Activated effector memory CD4-positive, alpha-beta T cell treated with anti-CD3 and anti-CD28 coated beads, Interleukin-2, amount 50 U/mL, for 16 hours (primary cell): Measurements from ENCODE around the gene RNF180.
"Not testable (repeated sequence)": the region's sequence is repeated elsewhere in the genome, so short reads cannot be mapped to it uniquely, and the experiment has no call there.

Source experiments
- DNase-seq: peaks from one replicate; pipeline ENCODE4 v3.0.0-alpha.2; 2020

The RNF180 gene

GRCh38 chr5:64181440-64181839 is 15.8 kb downstream of the RNF180 start:
- no peak for DNase-seq

- DNase-seq: no peak
These were observed 18.3 kb downstream of the RNF180 start for GRCh38 chr5:64183956-64184355.

GRCh38 chr5:64184832-64185231 is 19.2 kb downstream of the RNF180 start:
- DNase-seq: no peak

GRCh38 chr5:64188776-64189175 is 23.1 kb downstream of the RNF180 start:
- no peak for DNase-seq

DNA sequence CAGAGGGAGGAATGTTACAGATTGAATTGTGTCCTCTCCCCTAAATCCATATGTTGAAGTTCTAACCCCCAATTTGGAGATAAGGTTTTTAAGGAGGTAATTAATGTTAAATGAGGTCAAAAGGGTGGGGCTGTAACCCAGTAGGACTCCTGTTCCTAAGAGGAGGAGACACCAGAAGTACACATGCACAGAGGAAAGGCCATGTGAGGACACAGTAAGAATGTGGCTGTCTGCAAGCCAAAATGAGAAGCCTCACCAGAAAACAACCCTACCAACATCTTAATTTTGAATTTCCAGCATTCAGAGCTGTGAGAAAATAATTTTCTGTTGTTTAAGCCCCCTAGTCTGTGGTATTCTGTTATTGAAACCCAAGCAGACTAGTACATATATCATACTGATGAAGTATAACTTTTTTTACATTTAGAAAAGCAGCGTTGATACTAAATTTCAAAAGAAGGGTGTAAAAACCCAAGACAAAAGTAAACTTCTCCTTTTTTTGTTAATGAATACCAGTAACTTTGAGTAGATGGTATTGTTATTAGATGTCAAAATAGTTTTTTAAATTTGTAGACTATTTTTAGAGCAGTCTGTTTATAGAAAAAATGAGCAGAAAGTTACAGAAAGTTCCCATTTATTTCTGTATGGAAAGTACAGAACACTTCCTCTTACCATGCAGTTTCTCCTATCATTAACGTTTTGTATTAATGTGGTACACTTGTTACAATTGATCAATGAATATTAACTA is 25.1 kb downstream of the RNF180 start:
- no peak for DNase-seq

GRCh38 chr5:64195981-64196380 is 30.3 kb downstream of the RNF180 start:
- DNase-seq: no peak

- no peak for DNase-seq
These were observed 33.8 kb downstream of the RNF180 start for GRCh38 chr5:64199425-64199824.

DNA sequence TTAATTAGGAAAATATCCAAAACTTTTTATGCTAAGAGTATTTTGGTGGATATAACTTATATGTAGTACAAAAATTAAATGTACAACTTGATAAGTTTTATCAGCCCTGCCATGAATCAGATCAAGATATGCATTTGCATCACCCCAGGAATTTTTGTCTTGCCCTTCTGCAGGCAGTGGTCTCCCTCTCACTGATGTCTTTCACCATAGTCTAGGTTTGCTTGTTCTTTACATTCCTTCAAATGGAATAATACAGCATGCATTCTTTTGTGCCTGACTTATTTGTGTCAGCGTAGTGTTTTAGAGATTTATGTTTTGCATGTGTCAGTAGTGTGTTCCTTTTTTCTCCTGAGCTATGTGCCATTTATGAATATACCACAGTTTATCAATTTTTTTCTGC is 36.4 kb downstream of the RNF180 start:
- no peak for DNase-seq

- no peak for DNase-seq
These were observed 41.0 kb downstream of the RNF180 start for GRCh38 chr5:64206653-64207052.

- no peak for DNase-seq
These were observed 42.3 kb downstream of the RNF180 start for GRCh38 chr5:64207978-64208377.

DNA sequence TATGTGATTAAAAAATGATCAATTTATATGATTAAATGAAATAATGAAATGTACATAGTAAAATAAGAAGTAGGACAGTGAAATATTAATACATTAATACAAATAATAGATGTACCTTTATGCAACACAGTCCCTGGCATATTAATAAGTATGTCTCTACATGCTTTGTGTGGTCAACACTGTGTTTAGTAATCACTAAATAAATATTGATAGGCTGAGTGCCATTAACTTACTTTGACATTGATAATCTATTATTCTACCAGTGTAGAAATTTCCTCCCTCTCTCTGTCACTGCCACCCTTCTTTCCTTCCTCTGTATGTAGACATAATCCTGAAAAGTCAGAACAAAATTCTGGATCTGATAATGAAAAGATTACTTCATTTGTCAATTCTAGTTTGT is 43.7 kb downstream of the RNF180 start:
- no peak for DNase-seq

- DNase-seq: no peak
These were observed 45.2 kb downstream of the RNF180 start for GRCh38 chr5:64210866-64211265.

DNA sequence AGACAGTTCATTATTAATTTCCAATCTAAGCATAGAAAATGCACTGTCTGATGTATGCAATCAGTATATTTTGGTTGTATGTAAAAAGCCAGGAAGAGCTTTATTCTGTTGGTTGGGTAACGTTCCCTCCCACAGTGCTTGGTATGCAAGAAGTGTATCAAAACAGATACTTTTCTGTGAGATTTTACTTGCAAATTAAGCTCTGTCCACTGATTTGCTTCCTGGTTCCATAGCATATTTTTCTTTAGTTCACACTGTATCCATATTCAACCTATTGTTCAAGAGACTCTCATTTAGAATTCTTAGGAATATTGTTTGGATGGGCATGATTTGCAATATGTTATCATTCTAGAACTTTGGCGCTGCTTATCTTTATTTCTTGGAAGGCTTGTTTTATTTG is 47.4 kb downstream of the RNF180 start:
- no peak for DNase-seq

GRCh38 chr5:64213531-64213930 is 47.9 kb downstream of the RNF180 start:
- no peak for DNase-seq

DNA sequence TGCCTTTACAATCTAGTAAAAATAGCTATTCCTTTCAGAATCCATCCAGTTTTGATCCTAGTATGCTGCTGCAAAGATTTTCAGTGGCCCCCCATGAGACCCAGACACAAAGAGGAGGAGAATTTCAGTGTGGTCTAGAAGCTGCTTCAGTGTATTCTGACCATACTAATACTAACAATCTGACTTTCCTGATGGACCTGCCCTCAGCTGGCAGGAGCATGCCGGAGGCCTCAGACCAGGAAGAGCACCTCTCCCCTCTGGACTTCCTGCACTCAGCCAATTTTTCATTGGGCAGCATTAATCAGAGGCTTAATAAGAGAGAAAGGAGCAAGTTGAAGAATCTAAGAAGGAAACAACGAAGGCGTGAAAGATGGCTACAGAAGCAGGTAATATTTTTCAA is 48.5 kb downstream of the RNF180 start:
- no peak for DNase-seq

DNA sequence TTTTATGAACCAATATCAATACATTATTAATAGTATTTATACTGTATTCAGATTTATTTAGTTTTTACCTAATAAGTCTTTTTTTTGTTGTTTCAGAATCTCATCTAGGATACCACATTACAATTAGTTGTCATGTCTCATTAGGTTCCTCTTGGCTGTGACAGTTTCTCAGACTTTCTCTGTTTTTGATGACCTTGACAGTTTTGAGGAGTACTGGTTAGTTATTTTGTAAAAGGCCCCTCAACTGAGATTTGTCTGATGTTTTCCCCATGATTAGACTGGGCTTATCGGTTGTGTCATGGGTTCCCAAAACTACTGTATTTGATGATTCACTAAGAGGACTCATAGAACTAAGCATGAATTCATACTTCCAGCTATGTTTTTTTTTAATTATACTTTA is 56.3 kb downstream of the RNF180 start:
- DNase-seq: no peak

- DNase-seq: not testable (repeated sequence)
These were observed 59.8 kb downstream of the RNF180 start for GRCh38 chr5:64225286-64225981.

DNA sequence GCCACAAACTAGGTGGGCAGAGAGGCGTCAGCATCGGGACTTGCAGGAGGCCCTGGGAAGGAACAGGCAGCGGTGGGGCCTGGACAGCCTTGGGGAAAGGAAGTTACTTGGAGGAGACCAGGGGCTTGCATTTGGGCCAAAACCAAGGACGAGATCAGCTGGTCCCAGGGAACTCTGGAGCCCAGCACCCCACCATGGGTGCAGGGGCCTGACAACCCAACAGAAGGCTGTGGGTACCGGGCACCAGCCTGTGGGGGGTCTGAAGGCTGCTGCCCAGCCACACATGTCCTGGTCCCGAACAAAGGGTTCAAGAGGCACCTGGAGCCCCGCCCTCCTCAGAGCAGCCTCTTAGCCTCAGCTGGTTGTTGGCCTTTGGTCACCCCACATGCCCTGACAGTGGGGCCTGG is 61.5 kb downstream of the RNF180 start:
- DNase-seq: not testable (repeated sequence)

DNA sequence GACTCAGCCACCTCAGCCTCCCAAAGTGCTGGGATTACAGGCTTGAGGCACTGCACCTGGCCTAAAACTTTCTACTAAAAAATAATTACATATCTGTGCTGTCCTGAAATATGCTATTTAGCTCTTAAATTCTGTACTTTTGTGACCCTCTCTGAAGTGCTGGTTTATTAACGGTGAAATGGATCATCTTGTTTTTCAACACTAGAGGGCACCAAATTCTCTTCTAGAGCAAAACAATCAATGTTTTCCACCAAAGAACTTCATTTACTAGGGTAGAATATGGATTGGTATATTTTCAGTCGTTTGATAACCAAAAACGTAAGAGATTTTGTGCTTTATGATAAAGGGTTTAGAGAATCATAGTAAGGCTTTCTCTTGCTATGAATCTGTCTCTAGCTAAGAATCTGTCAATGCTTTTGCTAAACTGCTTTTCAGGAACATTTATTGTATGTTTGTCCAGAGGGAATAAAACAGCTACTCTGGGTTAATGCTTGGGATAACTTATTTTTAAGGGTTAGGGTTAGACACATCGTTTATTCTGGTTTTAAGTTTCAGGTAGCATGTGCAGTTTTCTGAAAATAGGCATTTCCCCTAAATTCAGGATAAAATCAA is 63.6 kb downstream of the RNF180 start:
- no peak for DNase-seq

DNA sequence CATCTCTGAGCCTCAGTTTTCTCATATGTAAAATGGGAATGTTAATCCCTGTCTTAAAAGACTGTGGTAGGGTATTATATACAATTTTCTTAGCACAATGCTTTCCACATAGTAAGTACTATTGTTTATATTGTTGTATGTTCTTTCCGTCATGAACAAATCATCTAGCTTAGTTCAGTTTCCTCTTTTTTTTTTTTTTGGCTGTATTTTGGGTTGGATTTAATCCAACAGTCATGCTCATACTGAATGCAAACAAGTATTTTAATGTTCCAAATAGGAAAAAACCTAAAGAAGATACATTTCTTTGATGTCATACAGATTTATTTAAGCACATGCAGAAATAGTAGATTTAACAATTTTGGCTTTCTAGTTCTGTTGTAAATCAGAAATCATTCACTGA is 95.1 kb downstream of the RNF180 start:
- DNase-seq: no peak

DNA sequence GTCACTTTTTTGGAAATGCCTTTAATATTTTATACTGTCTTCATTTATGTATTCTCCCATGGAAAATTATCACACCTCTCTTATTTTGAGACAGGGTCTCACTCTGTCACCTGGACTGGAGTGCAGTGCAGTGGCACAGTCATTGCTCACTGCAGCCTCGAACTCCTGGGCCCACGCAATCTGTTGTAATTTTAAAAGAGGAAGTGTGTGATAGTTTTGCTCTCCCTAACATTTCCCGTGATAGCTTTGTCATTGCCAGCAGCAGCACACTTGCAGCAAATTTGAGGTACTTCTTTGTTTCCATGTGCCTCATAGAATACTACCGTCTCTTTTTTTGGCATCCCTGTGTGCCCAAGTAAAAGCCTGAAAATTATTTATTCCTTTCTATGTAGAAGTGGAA is 103.5 kb downstream of the RNF180 start:
- no peak for DNase-seq

- DNase-seq: no peak
These were observed 107.6 kb downstream of the RNF180 start for GRCh38 chr5:64273276-64273675.

DNA sequence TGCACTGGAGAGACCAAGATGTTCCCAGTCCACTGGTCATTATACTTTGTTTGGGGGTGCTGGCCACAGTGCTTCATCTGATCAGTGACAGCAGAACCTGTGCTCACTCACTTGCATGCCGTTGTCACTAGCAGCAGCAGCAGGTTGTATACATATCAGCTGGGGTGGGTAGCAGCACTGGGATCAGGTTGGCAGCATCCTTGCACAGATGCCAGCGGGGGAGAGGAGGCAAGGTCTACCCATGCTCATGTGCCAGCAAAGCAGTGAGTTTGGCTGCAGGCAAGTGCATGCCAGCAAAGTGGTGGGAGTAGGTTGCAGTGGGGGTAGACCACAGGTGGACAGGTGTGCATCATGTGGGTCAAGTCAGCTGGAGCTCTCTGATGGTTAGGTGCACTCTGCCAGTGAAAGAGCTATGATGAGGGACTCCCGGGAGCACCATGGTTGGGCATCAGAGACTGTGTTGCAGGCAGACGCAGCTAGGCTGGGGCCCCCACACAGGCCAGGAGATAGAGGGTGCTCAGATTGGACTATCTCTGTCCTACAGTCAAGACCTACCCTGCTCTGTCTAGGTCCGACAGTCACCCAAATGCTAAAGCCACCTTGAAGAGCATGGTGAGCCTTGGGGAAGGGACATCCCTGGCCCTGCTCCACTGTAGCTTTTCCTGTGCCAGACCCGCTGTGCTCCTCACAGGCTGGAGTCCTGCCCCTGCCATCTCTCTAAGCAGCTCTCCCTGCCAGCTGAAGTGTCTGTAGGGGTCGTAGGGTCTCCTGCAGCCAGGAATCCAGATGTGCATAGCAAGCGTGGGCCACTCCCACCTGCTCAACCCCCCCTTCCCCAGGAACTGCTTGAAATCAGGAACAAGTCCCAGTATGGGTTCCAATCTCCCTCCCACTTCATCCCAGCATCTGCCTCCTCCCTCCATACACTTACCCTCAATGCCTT is 119.8 kb downstream of the RNF180 start:
- no peak for DNase-seq
